ENCODE measurements around the gene TTC9B.

The TTC9B gene

GRCh38 chr19:40232949-40233810 lies 15.0 kb upstream of the TTC9B start:
- TF ChIP-seq GATA2 (IDR thresholded peaks at IDR 0.05; ENCODE audit: low read depth, low read length) (no peak), GATA3 (IDR thresholded peaks at IDR 0.05; ENCODE audit: low read depth, low read length) (no peak)

GRCh38 chr19:40232479-40232878 lies 14.3 kb upstream of the TTC9B start:
- TF ChIP-seq GATA2 (IDR thresholded peaks at IDR 0.05; ENCODE audit: low read depth, low read length): no peak
- TF ChIP-seq GATA3 (IDR thresholded peaks at IDR 0.05; ENCODE audit: low read depth, low read length): no peak

- no peak for TF ChIP-seq GATA2 (IDR thresholded peaks at IDR 0.05; ENCODE audit: low read depth, low read length)
- no peak for TF ChIP-seq GATA3 (IDR thresholded peaks at IDR 0.05; ENCODE audit: low read depth, low read length)
Measured at GRCh38 chr19:40231544-40232424, 13.6 kb upstream of the TTC9B start.

GRCh38 chr19:40231057-40231456 lies 12.9 kb upstream of the TTC9B start:
- no peak for TF ChIP-seq GATA2 (IDR thresholded peaks at IDR 0.05; ENCODE audit: low read depth, low read length)
- no peak for TF ChIP-seq GATA3 (IDR thresholded peaks at IDR 0.05; ENCODE audit: low read depth, low read length)

- TF ChIP-seq GATA2 (IDR thresholded peaks at IDR 0.05; ENCODE audit: low read depth, low read length) (no peak), GATA3 (IDR thresholded peaks at IDR 0.05; ENCODE audit: low read depth, low read length) (no peak)
Measured at GRCh38 chr19:40229926-40230417, 11.8 kb upstream of the TTC9B start.

- TF ChIP-seq GATA3 (IDR thresholded peaks at IDR 0.05; ENCODE audit: low read depth, low read length): no peak
- TF ChIP-seq GATA2 (IDR thresholded peaks at IDR 0.05; ENCODE audit: low read depth, low read length): no peak
Measured at GRCh38 chr19:40229484-40229883, 11.3 kb upstream of the TTC9B start.

- no peak for TF ChIP-seq GATA3 (IDR thresholded peaks at IDR 0.05; ENCODE audit: low read depth, low read length)
- no peak for TF ChIP-seq GATA2 (IDR thresholded peaks at IDR 0.05; ENCODE audit: low read depth, low read length)
Measured at GRCh38 chr19:40228863-40229262, 10.7 kb upstream of the TTC9B start.

- TF ChIP-seq GATA3 (IDR thresholded peaks at IDR 0.05; ENCODE audit: low read depth, low read length): no peak
- TF ChIP-seq GATA2 (IDR thresholded peaks at IDR 0.05; ENCODE audit: low read depth, low read length): no peak
Measured at GRCh38 chr19:40228346-40228745, 10.2 kb upstream of the TTC9B start.

- no peak for TF ChIP-seq GATA3 (IDR thresholded peaks at IDR 0.05; ENCODE audit: low read depth, low read length)
- TF ChIP-seq GATA2 (IDR thresholded peaks at IDR 0.05; ENCODE audit: low read depth, low read length): no peak
Measured at GRCh38 chr19:40225440-40226305, 7.5 kb upstream of the TTC9B start.

GRCh38 chr19:40224342-40225150 lies 6.4 kb upstream of the TTC9B start:
- TF ChIP-seq GATA3 (IDR thresholded peaks at IDR 0.05; ENCODE audit: low read depth, low read length) (no peak), GATA2 (IDR thresholded peaks at IDR 0.05; ENCODE audit: low read depth, low read length) (no peak)

- TF ChIP-seq GATA2 (IDR thresholded peaks at IDR 0.05; ENCODE audit: low read depth, low read length): no peak
- no peak for TF ChIP-seq GATA3 (IDR thresholded peaks at IDR 0.05; ENCODE audit: low read depth, low read length)
Measured at GRCh38 chr19:40223135-40223822, 5.1 kb upstream of the TTC9B start.

GRCh38 chr19:40221858-40222619 lies 3.9 kb upstream of the TTC9B start:
- no peak for TF ChIP-seq GATA3 (IDR thresholded peaks at IDR 0.05; ENCODE audit: low read depth, low read length)
